Prostate gland (tissue), 2 donors: ENCODE measurements around the gene TOPAZ1.

Experiments used
- CTCF ChIP-seq, 4 experiments: fragments of 200-600 bp in 2 of 4; fragments of 450-650 bp in 2 of 4; sonication (generic) in 2 of 4; IDR thresholded peaks; 1 replicate in 3 of 4; 2 replicates in 1 of 4; pipeline ENCODE4 v1.5.1; 2016 to 2019; ENCODE audit warnings: antibody characterized with exemption in 4 of 4, mild to moderate bottlenecking in 2 of 4, moderate library complexity in 2 of 4
- POLR2A ChIP-seq: fragments of 450-650 bp; IDR thresholded peaks from one replicate; pipeline ENCODE4 v1.6.1; 2016; ENCODE audit warnings: antibody characterized with exemption, mild to moderate bottlenecking

GRCh38 chr3:44222337-44222736 lies 19.3 kb upstream of the TOPAZ1 start:
- TF ChIP-seq CTCF (IDR thresholded peaks at IDR 0.05) (no peak), POLR2A (no peak)
